Panc1 (cell line): Measurements from ENCODE around the gene PRR5. TPM values are rescaled to one million over a fixed set of nuclear protein-coding genes. Genes with fewer than 3 reads are reported as not detected.
A peak's percentile ranks its signal among the peaks of the same experiment; 100 is the strongest.

Source experiments
- ATAC-seq: fragments of 200-7000 bp; cut with Tn5 transposase; 2 replicates; pipeline ENCODE4 v1.9.1; 2020; ENCODE audit warnings: mild to moderate bottlenecking, moderate library complexity
- BruUV-seq: library from RNA; stranded (reverse); fragments of 400-500 nt; replicated peaks from 2 replicates; lab custom pipeline; 2021; lab: Mats Ljungman, UMichigan
- CTCF ChIA-PET: fragments of 300-600 bp; sonication (Branson Sonifier 250); formaldehyde crosslinking; loops from one replicate; lab custom pipeline; 2022; ENCODE audit warnings: antibody characterized with exemption; lab: Charles Lee
- POLR2A ChIA-PET: fragments of 300-600 bp; sonication (Branson Sonifier 250); formaldehyde crosslinking; loops from one replicate; lab custom pipeline; 2022; ENCODE audit warnings: antibody characterized with exemption; lab: Charles Lee
- DNase-seq: peaks from one replicate; pipeline ENCODE4 v3.0.0-alpha.2; 2010; ENCODE audit warnings: low read depth, low spot score
- H3K27ac ChIP-seq: 2 replicates; pipeline ENCODE4 v1.5.1; 2011; ENCODE audit warnings: mild to moderate bottlenecking, low read length, inconsistent platforms
- H3K27me3 ChIP-seq: fragments of 200-500 bp; sonication (Bioruptor generic); 2 replicates; pipeline ENCODE4 v1.6.0; 2014; ENCODE audit warnings: low read length, inconsistent platforms; ENCODE audit not compliant: control insufficient read depth, insufficient read depth
- H3K36me3 ChIP-seq: fragments of 200-500 bp; sonication (Bioruptor generic); 2 replicates; pipeline ENCODE4 v1.5.1; 2014; ENCODE audit warnings: inconsistent platforms, mild to moderate bottlenecking, low read length, moderate library complexity; ENCODE audit not compliant: control insufficient read depth, insufficient read depth
- H3K4me1 ChIP-seq: 2 replicates; pipeline ENCODE4 v1.5.1; 2011; ENCODE audit warnings: inconsistent platforms, mild to moderate bottlenecking, low read length, moderate library complexity; ENCODE audit not compliant: control insufficient read depth, insufficient read depth
- H3K4me3 ChIP-seq, 2 experiments: 2 replicates each; pipeline ENCODE4 v1.5.1; 2011 to 2012; ENCODE audit warnings: low read depth in 2 of 2, low read length in 2 of 2, mild to moderate bottlenecking in 2 of 2, inconsistent platforms in 1 of 2, moderate library complexity in 1 of 2
- H3K9me3 ChIP-seq: fragments of 200-500 bp; sonication (Bioruptor generic); 2 replicates; pipeline ENCODE4 v1.5.1; 2014; ENCODE audit warnings: low read depth, mild to moderate bottlenecking, inconsistent platforms, low read length, moderate library complexity; ENCODE audit not compliant: control insufficient read depth, insufficient read depth
- POLR2AphosphoS5 ChIP-seq: IDR thresholded peaks from 2 replicates; pipeline ENCODE4 v1.6.1; 2012; ENCODE audit warnings: mild to moderate bottlenecking, low read depth, low read length, moderate library complexity
- SIN3A ChIP-seq: IDR thresholded peaks from 2 replicates; pipeline ENCODE4 v1.6.1; 2012; ENCODE audit warnings: low read depth, mild to moderate bottlenecking, low read length, moderate library complexity, borderline replicate concordance; ENCODE audit not compliant: insufficient read depth
- TCF7L2 ChIP-seq: IDR thresholded peaks from 2 replicates; pipeline ENCODE4 v1.6.1; 2011; ENCODE audit warnings: mild to moderate bottlenecking, low read depth, low read length, inconsistent platforms
- in situ Hi-C: cut with HindIII; loops from 2 replicates; pipeline ENCODE4 v1.10.0; 2016; ENCODE audit warnings: low sequenced_read_pairs, low pct_unique_long_range_greater_than_20kb
- intact Hi-C: fragments of 100-400 bp; cut with micrococcal nuclease; formaldehyde crosslinking; loops from one replicate; pipeline ENCODE4 v1.10.0; 2022; ENCODE audit not compliant: unreplicated experiment
- total RNA-seq: library from RNA; stranded (reverse); gene quantifications from one replicate; pipeline ENCODE4 v1.2.1, GENCODE V29; 2021; ENCODE audit not compliant: unreplicated experiment
- TF ChIP-seq, protein P1 (sequence below), 2 experiments: IDR thresholded peaks; 2 replicates each; pipeline ENCODE4 v1.6.1; 2011 to 2012; ENCODE audit warnings: low read depth in 2 of 2, control low read depth in 1 of 2, low read length in 1 of 2, mild to moderate bottlenecking in 1 of 2, moderate library complexity in 1 of 2; ENCODE audit not compliant: insufficient read depth in 1 of 2
- TF ChIP-seq, protein P2 (sequence below): fragments of 450-650 bp; IDR thresholded peaks from 2 replicates; pipeline ENCODE4 v1.5.1; 2017; ENCODE audit warnings: mild to moderate bottlenecking

Gene PRR5
- total RNA-seq, 1 experiment from 2014 or later: 11.5 TPM

DNA sequence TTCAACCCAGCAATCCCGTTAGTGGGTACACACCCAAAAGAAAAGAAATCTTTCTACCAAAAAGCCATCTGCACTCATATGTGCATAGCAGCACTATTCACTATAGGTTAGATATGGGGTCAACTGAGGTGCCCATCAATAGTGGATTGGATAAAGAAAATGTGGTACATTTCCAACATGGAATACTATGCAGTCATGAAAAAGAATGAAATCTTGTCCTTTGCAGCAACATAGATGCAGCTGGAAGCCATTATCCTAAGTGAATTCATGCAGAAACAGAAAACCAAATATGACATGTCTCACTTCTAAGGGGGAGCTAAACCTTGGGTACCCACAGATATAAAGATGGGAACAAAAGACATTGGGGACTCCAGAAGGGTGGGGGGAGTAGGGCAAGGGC lies 48.5 kb downstream of the PRR5 start:
- ChIA-PET CTCF (no interaction called here), POLR2A (no interaction called here)
- no TSS peak for BruUV-seq
- Histone ChIP-seq H3K36me3 (no peaks in the 10 kb centered on the region; the same call in 1 of the 2 replicates), H3K27me3 (no peaks in the 10 kb centered on the region), H3K27ac (no peak overlapping the region), H3K4me3 (no peak overlapping the region), H3K9me3 (no peaks in the 10 kb centered on the region), H3K4me1 (peaks cover 8% of the 10 kb centered on the region)
- DNase-seq (no peak), ATAC-seq (no peak)
- in situ Hi-C loops: no loop called here
- intact Hi-C loops: no loop called here
- TF ChIP-seq POLR2AphosphoS5 (no peak), SIN3A (no peak), TCF7L2 (no peak)
- TF ChIP-seq, protein P1, sequence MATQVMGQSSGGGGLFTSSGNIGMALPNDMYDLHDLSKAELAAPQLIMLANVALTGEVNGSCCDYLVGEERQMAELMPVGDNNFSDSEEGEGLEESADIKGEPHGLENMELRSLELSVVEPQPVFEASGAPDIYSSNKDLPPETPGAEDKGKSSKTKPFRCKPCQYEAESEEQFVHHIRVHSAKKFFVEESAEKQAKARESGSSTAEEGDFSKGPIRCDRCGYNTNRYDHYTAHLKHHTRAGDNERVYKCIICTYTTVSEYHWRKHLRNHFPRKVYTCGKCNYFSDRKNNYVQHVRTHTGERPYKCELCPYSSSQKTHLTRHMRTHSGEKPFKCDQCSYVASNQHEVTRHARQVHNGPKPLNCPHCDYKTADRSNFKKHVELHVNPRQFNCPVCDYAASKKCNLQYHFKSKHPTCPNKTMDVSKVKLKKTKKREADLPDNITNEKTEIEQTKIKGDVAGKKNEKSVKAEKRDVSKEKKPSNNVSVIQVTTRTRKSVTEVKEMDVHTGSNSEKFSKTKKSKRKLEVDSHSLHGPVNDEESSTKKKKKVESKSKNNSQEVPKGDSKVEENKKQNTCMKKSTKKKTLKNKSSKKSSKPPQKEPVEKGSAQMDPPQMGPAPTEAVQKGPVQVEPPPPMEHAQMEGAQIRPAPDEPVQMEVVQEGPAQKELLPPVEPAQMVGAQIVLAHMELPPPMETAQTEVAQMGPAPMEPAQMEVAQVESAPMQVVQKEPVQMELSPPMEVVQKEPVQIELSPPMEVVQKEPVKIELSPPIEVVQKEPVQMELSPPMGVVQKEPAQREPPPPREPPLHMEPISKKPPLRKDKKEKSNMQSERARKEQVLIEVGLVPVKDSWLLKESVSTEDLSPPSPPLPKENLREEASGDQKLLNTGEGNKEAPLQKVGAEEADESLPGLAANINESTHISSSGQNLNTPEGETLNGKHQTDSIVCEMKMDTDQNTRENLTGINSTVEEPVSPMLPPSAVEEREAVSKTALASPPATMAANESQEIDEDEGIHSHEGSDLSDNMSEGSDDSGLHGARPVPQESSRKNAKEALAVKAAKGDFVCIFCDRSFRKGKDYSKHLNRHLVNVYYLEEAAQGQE (IDR thresholded peaks at IDR 0.05; ENCODE audit: insufficient read depth in 1 of 2, low read depth in 2 of 2, low read length in 1 of 2): no peak
- TF ChIP-seq, protein P2, sequence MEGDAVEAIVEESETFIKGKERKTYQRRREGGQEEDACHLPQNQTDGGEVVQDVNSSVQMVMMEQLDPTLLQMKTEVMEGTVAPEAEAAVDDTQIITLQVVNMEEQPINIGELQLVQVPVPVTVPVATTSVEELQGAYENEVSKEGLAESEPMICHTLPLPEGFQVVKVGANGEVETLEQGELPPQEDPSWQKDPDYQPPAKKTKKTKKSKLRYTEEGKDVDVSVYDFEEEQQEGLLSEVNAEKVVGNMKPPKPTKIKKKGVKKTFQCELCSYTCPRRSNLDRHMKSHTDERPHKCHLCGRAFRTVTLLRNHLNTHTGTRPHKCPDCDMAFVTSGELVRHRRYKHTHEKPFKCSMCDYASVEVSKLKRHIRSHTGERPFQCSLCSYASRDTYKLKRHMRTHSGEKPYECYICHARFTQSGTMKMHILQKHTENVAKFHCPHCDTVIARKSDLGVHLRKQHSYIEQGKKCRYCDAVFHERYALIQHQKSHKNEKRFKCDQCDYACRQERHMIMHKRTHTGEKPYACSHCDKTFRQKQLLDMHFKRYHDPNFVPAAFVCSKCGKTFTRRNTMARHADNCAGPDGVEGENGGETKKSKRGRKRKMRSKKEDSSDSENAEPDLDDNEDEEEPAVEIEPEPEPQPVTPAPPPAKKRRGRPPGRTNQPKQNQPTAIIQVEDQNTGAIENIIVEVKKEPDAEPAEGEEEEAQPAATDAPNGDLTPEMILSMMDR: no peak

DNA sequence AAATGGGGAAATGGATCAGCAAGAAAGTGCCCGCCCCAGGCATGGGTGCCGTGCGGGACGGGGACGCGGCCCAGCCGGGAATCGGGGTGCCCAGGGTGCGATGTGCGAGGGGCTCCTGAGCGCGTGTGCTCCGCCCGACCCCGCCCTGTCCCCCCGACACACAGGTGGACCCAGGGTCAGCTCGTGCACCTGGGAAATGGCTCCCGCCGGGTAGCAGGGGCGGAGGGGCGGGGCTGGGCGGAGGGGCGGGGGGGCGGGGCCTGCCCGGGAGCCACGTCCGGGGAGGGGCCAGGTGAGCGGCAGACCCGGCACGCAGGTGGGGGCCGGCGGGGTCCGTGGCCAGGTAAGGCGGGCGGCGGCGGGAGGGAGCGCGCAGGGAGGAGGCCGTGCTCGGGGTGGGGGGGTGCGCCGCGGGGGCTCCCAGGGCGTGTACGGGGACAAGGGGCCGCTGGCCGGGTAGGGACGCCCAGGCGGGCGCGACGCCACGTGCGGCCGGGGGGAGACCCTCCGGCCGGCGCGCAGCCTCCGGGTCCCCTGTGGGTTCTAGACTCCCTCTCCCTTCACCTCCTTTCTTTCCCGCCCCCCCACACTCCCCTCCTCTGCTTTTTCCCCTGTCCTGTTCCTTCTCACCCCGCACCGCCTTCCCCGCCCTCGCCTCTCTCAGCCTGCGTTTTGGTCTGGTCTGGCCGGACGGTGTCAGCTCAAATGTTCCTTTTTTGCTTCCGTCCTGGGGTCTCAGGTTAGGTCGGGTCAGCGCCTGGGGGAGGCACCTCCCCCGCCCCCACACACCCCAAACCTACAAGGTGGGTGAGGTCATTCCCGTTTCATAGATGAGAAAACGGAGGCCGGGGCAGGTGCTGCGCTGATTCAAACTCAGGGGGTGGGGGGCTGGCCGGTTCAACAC lies 50.5 kb downstream of the PRR5 start, which contains the start of gene ARHGAP8:
TSS of gene ARHGAP8 (plus strand) at position 291 of the 904 bp plus-strand sequence. CDS start 33,953 bp downstream, outside the sequence.
- in situ Hi-C loops (no loop called here), intact Hi-C loops (no loop called here)
- ATAC-seq (peak; percentile 59), DNase-seq (no peak)
- TF ChIP-seq TCF7L2 (no peak), POLR2AphosphoS5 (no peak), SIN3A (no peak)
- TF ChIP-seq, protein P2: no peak
- TF ChIP-seq, protein P1 (IDR thresholded peaks at IDR 0.05; ENCODE audit: insufficient read depth in 1 of 2, low read depth in 2 of 2, low read length in 1 of 2): no peak
- H3K27me3 ChIP-seq: no peaks in the 10 kb centered on the region
- ChIA-PET POLR2A (no interaction called here), CTCF (interaction anchor here (0.5 to 0.7 kb wide), 3 partner anchors 18 to 520 kb away, joined by 3 to 16 read pairs (median 6); no protein-coding TSS in a partner anchor)
- peak within 1 kb of the TSS; percentile 57 for H3K27ac ChIP-seq
- peaks cover 13% of the 10 kb centered on the region for H3K4me1 ChIP-seq
- H3K9me3 ChIP-seq: no peaks in the 10 kb centered on the region
- H3K36me3 ChIP-seq: no peaks in the 10 kb centered on the region; the same call in 1 of the 2 replicates
- no TSS peak for BruUV-seq
- H3K4me3 ChIP-seq: peak within 1 kb of the TSS; percentile 45 to 46
